Left lung (tissue), 10 donors: ENCODE data around the gene JMJD6. TPM values are rescaled to one million over a fixed set of nuclear protein-coding genes. Genes with fewer than 3 reads are reported as not detected.
"Not testable (repeated sequence)": the region's sequence is repeated elsewhere in the genome, so short reads cannot be mapped to it uniquely, and the experiment has no call there.

ENCODE experiments used
- ATAC-seq: fragments of 200-7000 bp; cut with Tn5 transposase; one replicate; pipeline ENCODE4 v1.9.1; 2020; ENCODE audit warnings: moderate library complexity
- DNase-seq, 4 donors: peaks; one replicate each; pipeline ENCODE4 v3.0.0-alpha.2; 2013 to 2020
- H3K27ac ChIP-seq, 2 donors: fragments of 200-600 bp; sonication (generic) in 1 of 2; one replicate each; pipeline versions ENCODE4 v1.5.0 to v1.8.0; 2020 to 2021
- H3K27me3 ChIP-seq, 2 donors: fragments of 200-600 bp; sonication (generic) in 1 of 2; one replicate each; pipeline versions ENCODE4 v1.5.0 to v1.8.0; 2020 to 2021
- H3K36me3 ChIP-seq, 2 donors: fragments of 200-600 bp; sonication (generic) in 1 of 2; one replicate each; pipeline versions ENCODE4 v1.5.0 to v1.8.0; 2020 to 2021
- H3K4me1 ChIP-seq, 2 donors: fragments of 200-600 bp; one replicate each; pipeline ENCODE4 v1.8.0; 2021
- H3K4me3 ChIP-seq, 2 donors: fragments of 200-600 bp; sonication (generic) in 1 of 2; one replicate each; pipeline versions ENCODE4 v1.5.0 to v1.8.0; 2020 to 2021; ENCODE audit warnings: mild to moderate bottlenecking in 1 of 2
- H3K9me3 ChIP-seq, 2 donors: fragments of 200-600 bp; sonication (generic) in 1 of 2; one replicate each; pipeline versions ENCODE4 v1.5.0 to v1.8.0; 2020 to 2021
- intact Hi-C, 2 donors: fragments of 100-400 bp; cut with DNase I; formaldehyde crosslinking; loops; one replicate each; pipeline versions ENCODE4 v1.11.2 to v1.14.2; 2022
- polyA plus RNA-seq, 6 donors: library from polyadenylated mRNA; unstranded; fragments of 120-200 nt; gene quantifications; one replicate each; pipeline ENCODE4 v1.2.1, GENCODE V29; 2013; ENCODE audit not compliant: insufficient read length in 6 of 6
- total RNA-seq, 2 donors: library from RNA; stranded (reverse); fragmentation: NEBNext Ultra II Directional; extraction: Animal tissue kit (Norgen Biotek cat#: 25700); gene quantifications; one replicate each; pipeline ENCODE4 v1.2.1, GENCODE V29; 2021
- TF ChIP-seq, protein P1 (sequence below), 2 donors: fragments of 200-600 bp; sonication (generic) in 1 of 2; IDR thresholded peaks; one replicate each; pipeline versions ENCODE4 v1.5.0 to v1.8.0; 2021; ENCODE audit warnings: antibody characterized with exemption in 2 of 2
- donor health status: DM: no; HTN: yes; CAD: no.
- donor health status: DM: no; HTN: no; CAD: no.

The JMJD6 gene
- total and polyA plus RNA-seq, 8 donors = 21.9 to 35.9 (median 26.1) TPM

- Histone ChIP-seq H3K27ac (peak overlapping the region in 1 of 2 donors; percentile 99), H3K9me3 (no peaks in the 10 kb centered on the region), H3K27me3 (no peaks in the 10 kb centered on the region), H3K4me3 (peak overlapping the region in 1 of 2 donors; percentile 97), H3K36me3 (peaks cover 0 to 62% of the 10 kb centered on the region in 2 donors), H3K4me1 (peaks cover 13 to 72% of the 10 kb centered on the region in 2 donors)
- no peak for ATAC-seq
- DNase-seq = no peak
- TF ChIP-seq, protein P1, sequence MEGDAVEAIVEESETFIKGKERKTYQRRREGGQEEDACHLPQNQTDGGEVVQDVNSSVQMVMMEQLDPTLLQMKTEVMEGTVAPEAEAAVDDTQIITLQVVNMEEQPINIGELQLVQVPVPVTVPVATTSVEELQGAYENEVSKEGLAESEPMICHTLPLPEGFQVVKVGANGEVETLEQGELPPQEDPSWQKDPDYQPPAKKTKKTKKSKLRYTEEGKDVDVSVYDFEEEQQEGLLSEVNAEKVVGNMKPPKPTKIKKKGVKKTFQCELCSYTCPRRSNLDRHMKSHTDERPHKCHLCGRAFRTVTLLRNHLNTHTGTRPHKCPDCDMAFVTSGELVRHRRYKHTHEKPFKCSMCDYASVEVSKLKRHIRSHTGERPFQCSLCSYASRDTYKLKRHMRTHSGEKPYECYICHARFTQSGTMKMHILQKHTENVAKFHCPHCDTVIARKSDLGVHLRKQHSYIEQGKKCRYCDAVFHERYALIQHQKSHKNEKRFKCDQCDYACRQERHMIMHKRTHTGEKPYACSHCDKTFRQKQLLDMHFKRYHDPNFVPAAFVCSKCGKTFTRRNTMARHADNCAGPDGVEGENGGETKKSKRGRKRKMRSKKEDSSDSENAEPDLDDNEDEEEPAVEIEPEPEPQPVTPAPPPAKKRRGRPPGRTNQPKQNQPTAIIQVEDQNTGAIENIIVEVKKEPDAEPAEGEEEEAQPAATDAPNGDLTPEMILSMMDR (IDR thresholded peaks at IDR 0.05) = no peak
- intact Hi-C loops = no loop called here
Observed at GRCh38 chr17:76733618-76733957, 7.2 kb upstream of the JMJD6 start.

- no peak for ATAC-seq
- Histone ChIP-seq H3K27me3 (no peaks in the 10 kb centered on the region), H3K4me3 (peak overlapping the region in 1 of 2 donors; percentile 97), H3K27ac (peak overlapping the region in 1 of 2 donors; percentile 99), H3K9me3 (no peaks in the 10 kb centered on the region), H3K36me3 (peaks cover 0 to 62% of the 10 kb centered on the region in 2 donors), H3K4me1 (peaks cover 13 to 74% of the 10 kb centered on the region in 2 donors)
- intact Hi-C loops = no loop called here
- DNase-seq = no peak
- TF ChIP-seq, protein P1 (IDR thresholded peaks at IDR 0.05) = no peak
Observed at GRCh38 chr17:76732734-76733617, 6.6 kb upstream of the JMJD6 start.

- H3K4me3 ChIP-seq, H3K27ac ChIP-seq, H3K9me3 ChIP-seq, H3K27me3 ChIP-seq, DNase-seq, ATAC-seq, intact Hi-C loops: not testable (repeated sequence)
- peaks cover 16 to 83% of the 10 kb centered on the region in 2 donors for H3K4me1 ChIP-seq
- peaks cover 0 to 62% of the 10 kb centered on the region in 2 donors for H3K36me3 ChIP-seq
Observed at GRCh38 chr17:76731800-76732733, 5.7 kb upstream of the JMJD6 start.

GRCh38 chr17:76727745-76728456 is 1.5 kb upstream of the JMJD6 start:
- ATAC-seq = no peak
- Histone ChIP-seq H3K4me1 (peaks cover 17 to 81% of the 10 kb centered on the region in 2 donors), H3K4me3 (peak overlapping the region; percentile 94 to 99), H3K27ac (peak overlapping the region; percentile 100), H3K36me3 (peaks cover 3 to 56% of the 10 kb centered on the region in 2 donors), H3K27me3 (no peaks in the 10 kb centered on the region), H3K9me3 (no peaks in the 10 kb centered on the region)
- DNase-seq = no peak
- intact Hi-C loops = no loop called here
- TF ChIP-seq, protein P1 (IDR thresholded peaks at IDR 0.05) = no peak
